ENCODE measurements around the gene SLC22A5.
A peak's percentile ranks its signal among the peaks of the same experiment; 100 is the strongest.

The SLC22A5 gene

DNA sequence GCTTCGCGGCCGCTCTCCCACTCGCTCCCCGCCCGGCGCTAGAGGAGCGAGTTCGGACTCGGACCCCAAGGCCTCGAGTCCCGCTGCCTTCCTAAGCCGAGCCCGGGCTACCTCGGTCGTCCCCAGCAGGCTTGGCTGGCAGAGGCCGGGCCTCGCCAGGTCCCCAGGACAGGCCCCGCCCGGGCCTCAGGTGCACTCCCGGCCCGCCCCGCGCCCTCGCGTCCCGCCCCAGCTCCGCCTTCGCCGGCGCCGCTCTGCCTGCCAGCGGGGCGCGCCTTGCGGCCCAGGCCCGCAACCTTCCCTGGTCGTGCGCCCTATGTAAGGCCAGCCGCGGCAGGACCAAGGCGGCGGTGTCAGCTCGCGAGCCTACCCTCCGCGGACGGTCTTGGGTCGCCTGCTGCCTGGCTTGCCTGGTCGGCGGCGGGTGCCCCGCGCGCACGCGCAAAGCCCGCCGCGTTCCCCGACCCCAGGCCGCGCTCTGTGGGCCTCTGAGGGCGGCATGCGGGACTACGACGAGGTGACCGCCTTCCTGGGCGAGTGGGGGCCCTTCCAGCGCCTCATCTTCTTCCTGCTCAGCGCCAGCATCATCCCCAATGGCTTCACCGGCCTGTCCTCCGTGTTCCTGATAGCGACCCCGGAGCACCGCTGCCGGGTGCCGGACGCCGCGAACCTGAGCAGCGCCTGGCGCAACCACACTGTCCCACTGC, at the start of gene SLC22A5:
Gene SLC22A5, plus strand, starts transcription at position 237 of the 707 bp plus-strand sequence. Its CDS starts 263 bp downstream, at position 500.
- DNase-seq (ENCODE audit: low read depth), result peak; percentile 47

DNA sequence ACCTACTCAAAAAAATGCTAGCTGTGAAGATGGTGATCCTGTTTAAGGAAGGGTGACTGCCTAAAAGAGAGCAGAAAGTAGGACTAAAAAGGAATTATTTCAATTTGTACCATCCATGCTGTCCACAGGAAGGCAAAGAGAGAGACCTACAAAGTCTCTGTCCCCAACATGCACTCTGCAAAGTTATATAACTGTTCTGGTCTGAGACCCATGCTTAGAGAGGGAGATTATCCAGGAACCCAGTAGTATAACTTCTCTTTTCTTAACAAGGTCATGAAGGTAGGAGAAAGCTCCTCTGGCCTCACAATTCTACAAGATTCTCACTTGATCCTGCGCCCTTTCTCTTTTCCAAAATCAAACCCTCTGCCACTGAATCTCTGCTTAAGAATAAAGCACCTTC, 49.5 kb upstream of the SLC22A5 start:
- DNase-seq (ENCODE audit: low read depth), result no peak

DNA sequence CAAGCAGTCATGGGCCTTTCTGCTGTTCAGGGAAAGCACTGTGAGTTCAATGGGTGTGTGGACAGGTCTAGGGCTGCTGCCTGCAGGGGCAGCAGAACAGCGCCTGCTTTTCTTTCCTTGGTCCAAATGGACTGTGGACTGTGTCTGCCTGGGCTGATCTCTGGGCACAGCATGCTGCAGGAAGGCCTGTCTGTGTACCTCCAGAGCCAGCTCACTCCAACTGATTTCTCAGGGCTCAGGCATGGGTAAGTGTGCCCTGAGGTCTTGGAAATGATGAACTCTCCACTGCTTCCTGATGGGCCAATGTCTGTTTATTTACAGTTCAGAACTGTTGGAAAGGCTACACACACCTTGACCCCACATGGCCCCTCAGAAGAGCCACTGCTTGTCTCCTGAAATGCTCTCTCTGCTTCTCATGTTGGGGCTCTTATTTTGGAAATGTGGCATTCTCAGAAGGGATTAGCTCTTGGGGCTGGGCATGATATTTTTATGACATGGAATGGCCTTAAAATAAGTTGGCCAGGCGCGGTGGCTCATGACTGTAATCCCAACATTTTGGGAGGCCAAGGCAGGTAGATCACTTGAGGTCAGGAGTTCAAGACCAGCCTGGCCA, 48.3 kb upstream of the SLC22A5 start:
- no peak for DNase-seq (ENCODE audit: low read depth)

DNA sequence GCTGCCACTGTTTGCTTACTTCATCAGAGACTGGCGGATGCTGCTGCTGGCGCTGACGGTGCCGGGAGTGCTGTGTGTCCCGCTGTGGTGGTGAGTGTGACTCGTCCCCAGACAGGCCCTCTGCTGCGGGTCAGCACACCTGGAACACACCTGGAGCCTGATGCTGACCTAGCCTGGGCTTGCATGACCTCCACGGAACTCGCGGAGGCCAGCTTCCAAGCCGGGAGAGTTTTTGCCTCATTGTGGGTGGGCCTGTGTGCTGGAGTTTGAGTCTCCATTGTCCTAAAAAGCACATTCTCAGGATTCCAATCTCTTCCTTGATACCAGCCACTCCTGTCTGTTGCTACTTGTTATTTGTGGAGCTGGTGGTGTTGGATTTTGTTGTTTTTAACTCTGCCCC, 47.2 kb upstream of the SLC22A5 start:
- no peak for DNase-seq (ENCODE audit: low read depth)

DNA sequence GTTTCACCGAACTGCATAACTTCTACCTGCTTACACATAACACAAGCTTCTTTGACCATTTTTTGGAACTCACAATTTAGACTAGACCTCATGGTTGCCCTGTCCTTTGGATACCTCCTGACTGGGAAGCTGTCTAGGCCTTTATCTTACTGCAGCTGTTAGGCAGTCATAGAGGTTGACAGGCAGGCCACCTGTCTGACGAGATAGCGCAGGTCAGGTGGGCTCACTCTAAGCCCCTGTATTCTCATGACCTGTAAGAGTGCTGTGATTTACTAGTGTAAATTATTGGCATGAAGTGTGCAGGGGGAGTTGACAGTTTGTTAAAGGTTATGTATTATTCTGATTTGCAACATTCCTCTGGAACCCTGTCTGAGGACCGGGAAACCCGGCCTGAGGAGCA, 46.3 kb upstream of the SLC22A5 start:
- no peak for DNase-seq (ENCODE audit: low read depth)

DNA sequence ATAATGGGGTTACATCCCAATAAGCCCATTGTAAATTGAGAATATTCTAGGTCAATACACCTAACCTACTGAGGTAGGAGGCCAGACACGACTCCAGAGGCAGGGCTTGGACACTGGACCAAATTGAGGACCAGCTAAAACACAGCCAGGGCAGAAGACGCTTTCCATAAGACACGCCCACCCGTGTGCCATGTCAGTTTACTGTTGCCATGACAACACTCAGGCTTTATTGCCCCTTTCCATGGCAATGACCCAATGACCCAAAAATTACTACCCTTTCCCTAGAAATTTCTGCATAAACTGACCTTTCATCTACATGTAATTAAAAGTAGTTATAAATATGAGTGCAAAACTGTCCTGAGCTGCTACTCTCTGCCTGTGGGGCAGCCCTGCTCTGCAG, 43.8 kb upstream of the SLC22A5 start:
- DNase-seq (ENCODE audit: low read depth), result no peak

DNA sequence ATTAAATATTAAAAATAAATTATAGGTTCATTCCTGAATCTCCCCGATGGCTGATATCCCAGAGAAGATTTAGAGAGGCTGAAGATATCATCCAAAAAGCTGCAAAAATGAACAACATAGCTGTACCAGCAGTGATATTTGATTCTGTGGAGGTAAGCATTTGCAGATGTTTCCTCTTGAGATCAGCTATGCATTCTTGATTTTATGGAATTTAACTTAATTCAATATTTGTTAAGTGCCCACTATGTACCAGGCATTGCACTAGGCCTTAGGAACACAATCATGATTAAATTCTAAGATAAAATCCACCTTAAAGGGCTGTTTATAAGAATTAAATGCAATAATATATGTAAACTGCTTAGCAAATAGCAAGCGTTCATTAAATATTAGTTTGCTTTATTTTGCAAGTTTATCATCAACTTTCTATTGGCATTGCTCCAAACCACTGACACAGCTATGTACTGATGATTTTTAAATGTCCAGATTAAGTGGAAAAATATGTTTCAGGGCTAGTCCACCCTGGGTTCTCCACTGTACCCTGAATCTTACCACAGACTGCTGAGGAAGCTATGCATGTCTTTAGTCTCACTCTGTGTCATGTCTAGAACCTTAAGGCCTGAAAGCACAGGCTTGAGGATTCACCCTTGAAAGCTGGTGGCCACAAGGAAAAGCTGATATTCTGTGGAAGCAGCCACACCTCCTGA, 42.1 kb upstream of the SLC22A5 start:
- DNase-seq (ENCODE audit: low read depth), result no peak

DNA sequence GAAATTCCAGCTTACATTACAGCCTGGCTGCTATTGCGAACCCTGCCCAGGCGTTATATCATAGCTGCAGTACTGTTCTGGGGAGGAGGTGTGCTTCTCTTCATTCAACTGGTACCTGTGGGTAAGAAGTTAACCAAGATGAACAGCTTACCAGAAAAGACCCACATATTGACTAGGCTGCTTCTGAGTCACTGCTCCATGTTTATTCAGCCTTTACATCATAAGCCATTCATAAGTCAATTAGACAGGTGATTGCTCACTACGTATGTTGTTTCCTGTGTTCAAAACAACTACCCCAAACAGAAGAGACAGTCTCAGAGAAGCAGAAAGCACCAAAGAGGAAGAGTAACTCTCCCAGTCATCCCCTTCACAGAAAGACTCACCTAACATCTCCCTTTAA, 34.7 kb upstream of the SLC22A5 start:
- DNase-seq (ENCODE audit: low read depth), result no peak

DNA sequence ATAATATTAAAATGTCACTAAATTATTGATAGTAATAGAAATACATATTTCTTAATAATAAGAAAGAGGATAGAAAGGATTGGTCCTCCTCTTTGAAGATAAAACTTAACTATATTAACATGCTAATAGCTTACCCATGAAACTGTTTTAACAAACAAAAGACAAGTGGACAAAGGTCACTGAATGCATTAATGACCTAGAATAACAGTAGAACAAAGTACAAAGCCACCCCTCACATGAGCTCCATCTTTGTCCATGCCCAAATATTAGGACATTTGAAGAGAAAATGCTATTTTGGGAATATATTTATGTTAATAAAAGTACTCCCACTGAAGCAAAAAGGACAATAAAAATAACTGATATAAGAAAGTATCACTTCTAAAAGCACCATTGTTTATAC, 34.1 kb upstream of the SLC22A5 start:
- DNase-seq (ENCODE audit: low read depth), result no peak

DNA sequence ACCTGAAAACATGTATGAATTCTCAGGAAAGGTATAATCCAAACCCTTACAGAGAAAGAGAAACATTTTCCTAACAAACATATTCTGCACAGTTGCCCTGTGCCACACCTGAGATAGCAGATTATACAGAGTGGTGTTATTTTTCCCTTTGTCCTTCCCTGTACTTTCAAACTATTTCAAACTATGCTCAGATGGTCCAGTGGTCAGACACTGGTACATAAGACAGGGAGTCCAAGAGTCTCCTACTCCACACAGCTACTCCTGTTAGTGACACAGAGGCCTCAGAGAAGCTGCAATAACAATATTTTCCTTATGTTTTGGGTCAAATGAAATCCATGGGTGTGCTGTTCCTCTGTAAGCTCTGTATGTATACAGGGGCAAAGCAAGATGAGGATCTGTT, 30.0 kb upstream of the SLC22A5 start:
- no peak for DNase-seq (ENCODE audit: low read depth)

DNA sequence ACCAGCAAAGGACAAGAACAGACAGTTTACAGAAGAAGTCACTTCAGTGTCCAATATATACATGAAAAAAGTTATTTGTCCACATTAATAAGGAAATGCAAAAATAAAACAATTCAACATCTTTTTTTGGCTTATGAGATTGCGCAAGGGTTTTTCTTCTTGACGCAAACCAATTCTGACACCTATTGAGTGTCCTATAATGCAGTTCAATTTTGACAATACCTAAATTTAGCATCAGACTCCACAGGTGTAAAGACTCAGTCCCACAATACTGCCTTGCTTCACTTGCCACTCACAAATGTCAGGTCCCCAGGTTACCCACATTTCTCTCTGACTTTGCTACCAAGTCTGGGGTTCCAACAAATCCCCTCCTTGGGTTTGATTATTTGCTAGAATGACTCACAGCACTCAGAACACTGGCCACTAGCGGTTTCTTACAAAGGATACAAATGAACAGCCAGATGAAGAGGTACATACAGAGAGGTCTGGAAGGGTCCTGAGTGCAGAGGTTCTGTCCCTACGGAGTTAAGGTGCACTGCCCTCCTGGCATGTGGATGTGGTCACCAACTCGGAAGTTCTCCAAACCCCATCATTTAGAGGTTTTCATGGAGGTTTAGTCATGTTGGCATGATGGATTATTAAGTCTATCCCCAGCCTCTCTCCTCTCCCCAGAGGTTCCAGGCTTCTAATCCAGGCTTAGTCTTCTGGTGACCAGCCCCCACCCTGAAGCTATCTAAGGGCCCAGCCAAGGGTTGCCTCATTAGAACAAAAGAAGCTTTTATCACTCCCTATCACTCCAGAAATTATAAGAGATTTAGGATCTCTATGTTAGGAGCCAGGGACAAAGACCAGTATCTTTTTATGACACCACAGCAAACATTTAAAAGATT, 27.0 kb upstream of the SLC22A5 start:
- DNase-seq (ENCODE audit: low read depth), result no peak

DNA sequence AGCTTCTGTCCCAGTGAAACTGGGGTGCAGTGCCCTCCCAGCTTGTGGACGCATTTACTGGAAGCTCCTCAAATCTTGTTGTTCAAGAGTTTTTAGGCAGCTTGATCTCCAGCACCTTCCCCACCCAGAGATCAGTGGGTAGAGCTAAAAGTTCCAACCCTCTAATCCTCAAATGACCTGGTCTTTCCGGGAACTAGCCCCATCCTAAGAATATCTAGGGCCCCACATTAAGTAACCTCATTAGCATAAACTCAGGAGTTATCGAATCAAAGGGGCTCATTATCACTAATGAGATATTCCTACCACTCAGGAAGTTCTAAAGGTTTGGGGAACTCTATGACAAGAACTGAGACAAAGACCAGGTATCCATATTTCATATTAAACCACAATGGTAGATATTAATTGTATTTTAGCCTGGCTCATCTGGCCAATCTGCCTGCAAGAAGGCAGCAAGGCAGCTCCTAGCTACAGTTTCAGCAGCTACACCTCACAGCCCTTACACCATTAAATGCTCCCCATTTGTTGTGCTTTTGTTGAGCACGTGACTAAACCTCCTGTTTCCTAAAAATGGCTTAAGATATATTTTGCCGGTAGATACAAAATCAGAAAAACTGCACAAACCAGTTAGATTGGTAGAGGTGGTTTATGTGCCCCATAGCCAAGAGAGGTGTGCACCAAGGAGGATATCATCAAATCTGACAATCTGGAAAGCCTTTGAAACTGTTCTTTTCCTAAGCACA, 24.6 kb upstream of the SLC22A5 start:
- DNase-seq (ENCODE audit: low read depth), result no peak

DNA sequence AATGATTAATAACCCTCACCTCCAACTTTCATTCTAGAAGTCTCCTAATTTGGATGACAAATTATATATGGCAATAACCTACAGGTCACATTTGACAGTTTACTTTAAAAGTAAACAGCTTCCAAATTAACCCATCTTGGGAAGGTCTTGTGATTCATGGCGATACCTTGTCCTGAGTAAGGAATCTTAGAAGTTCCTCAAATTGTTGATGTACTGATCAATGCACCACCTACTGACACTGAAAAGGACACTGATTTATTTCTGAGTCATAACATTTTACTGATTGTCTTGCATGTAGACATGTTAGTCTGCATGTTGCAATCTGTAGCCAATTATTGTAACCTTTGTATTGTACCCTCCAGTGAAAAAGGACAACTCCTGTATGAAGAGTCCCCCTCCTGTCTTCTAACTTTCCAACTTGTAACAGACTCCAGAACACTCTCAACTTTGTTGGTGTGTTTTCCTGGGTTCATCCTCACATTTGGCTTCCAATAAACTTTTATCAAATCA, 16.0 kb upstream of the SLC22A5 start:
- DNase-seq (ENCODE audit: low read depth), result no peak

DNA sequence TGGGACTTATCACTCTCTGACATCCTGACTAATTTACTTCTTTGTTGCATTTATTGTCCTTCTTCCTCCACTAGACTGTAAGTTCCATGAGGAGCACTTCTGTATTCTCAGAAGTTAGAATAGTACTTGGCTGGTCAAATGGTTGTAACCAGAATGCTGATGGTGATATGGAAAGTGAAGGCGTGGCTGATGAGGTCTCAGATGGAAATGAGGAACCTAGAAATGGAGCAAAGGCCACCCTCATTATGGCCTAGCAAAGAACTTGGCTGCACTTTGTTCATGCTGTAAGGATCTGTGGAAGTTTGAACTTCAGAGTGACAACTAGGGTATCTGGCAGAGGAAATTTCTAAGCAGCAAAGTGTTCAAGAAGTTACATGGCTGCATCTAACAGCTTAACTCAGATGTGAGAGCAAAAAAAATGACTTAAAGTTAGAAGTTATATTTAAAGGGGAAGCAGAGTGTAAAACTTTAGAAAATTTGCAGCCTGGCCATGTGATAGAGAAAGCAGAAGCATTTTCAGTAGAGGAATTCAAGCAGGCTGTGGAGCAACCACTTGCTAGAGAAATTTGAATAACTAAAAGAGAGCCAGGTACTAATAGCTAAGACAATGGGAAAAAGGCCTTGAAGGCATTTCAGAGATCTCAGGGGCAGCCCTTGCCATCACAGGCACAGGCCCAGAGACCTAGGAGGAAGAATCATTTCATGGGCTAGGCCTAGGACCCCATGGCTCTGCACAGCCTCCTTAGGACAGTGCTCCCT, 14.9 kb upstream of the SLC22A5 start:
- no peak for DNase-seq (ENCODE audit: low read depth)

DNA sequence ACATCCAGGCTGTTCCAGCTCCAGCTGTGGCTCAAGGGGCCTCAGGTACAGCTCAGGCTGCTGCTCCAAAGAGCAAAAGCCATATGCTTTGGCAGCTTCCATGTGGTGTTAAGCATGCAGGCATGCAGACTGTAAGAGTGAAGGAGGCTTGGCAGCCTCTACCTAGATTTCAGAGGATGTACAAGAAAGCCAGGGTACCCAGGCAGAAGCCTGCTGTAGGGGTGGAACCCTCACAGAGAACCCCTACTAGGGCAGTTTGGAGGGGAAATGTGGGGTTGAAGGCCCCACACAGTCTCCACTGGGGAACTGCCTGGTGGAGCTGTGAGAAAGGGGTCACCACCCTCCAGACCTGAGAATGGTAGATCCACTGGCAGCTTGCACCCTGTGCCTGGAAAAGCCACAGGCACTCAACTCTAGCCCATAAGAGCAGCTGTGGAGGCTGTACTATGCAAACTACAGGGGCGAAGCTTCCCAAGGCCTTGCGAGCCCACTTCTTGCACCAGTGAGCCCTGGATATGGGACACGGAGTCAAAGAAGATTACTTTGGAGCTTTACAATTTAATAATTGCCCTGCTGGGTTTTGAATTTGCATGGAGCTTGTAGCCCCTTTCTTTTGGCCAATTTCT, 14.3 kb upstream of the SLC22A5 start:
- no peak for DNase-seq (ENCODE audit: low read depth)

DNA sequence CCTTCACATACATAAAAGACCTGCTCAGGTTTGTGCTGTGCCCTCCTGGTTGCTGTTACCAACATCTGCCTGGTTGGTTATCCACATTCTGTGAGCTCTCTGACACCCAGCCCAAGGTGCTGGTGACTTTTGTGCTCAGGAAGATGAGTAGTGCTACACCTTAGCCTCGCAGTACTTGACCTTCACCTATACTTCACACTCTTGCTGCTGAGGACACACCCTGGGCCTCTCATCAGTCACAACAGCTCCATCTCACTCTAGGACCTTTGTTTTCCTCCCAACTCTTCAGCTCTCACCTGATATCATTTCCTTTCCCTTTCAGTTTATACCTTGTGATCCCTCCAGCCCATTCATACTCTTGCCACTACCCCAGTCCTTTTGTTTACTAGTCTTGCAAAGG, 10.7 kb upstream of the SLC22A5 start:
- DNase-seq (ENCODE audit: low read depth), result no peak

DNA sequence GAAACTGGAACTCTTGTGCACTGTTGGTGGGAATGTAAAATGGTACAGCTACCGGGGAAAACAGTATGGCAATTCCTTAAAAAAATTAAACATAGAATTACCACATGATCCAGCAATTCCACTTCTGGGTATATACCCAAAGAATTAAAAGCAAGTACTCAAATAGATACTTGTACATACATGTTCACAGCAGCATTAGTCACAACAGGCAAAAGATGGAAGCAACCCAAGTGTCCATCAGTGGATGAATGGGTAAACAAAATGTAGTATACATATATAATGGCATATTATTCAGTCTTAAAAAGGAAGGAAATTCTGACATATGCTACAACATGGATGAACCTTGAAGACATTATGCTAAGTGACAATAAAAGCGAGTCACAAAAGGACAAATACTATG, 7.4 kb upstream of the SLC22A5 start:
- DNase-seq (ENCODE audit: low read depth), result no peak

DNA sequence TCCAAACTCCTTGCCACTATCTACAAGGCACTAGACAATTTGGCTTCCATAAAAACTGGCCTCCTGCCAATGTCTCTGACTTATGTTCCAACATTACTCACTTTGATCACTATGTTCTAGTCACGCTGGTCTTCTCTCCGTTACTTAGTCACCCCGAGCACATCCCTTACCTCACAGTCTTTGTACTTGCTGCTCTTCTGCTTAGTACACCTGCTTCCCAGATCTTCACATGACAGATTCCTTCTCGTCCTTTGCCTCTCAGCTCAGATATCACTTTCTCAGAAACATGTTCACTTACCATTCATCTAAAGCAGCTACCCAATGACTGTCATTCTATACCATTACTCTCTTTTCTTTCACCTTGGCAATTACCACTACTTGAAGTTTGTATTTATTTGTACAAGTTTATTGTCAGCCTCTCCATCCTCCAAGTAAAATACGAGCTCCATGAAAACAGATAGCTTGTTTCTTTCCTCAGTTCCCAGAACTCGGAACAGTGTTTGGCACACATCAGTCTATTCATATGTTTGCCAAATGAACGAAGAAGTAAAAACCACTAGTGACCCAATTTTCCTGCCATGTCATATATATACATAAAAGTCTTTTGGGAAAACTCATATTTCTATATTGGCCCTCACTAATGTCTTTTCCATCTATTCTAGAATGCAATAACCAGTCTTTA, 5.9 kb upstream of the SLC22A5 start:
- no peak for DNase-seq (ENCODE audit: low read depth)

DNA sequence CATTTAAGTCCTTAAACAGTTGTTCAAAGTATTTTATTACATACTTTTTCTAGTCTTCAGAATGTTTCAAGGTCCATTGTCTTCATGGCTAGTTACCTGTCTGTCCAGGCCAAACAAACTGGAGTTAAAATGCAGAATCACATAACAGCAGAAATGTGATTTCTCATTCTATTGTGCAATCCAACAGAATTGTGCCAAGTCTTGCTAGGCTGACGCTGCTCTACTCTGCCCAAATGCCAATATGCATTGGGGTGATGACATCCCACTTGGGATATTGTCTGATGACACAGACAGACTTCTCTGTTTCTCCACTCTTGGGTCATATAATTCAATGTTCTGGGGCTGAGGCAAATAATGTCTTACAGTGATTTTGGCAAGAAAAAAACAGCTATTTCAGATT, 5.2 kb upstream of the SLC22A5 start:
- no peak for DNase-seq (ENCODE audit: low read depth)

DNA sequence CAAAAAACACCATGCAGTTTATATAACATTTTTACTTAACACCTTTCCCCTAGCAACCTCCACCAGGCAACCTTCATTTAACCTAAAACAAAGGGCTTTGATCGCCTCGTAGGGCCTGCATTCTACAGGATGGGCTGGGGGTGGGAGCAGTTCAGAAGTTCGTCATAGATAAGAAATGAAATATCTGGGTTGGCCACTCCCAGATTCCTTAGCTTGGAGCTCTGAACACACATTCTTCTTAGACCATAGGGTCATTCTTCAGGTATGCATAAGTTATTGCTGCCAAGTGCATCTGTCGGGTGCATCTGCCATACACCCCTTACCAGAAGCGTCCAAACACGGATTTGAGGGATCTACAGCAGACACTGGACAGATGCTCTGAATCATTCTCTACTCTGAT, 4.3 kb upstream of the SLC22A5 start:
- DNase-seq (ENCODE audit: low read depth), result no peak
